Measurements from ENCODE around the gene DCP1A.

- TF ChIP-seq CTCF (IDR thresholded peaks at IDR 0.05; ENCODE audit: insufficient read depth, low read length) = no peak
- TF ChIP-seq GABPA (IDR thresholded peaks at IDR 0.05; ENCODE audit: low read depth) = no peak
- TF ChIP-seq REST (IDR thresholded peaks at IDR 0.05; ENCODE audit: insufficient replicate concordance, low read depth) = no peak
- no peak for TF ChIP-seq POLR2AphosphoS5 (IDR thresholded peaks at IDR 0.05; ENCODE audit: low read depth)
These were observed 88.5 kb downstream of the DCP1A start for GRCh38 chr3:53258600-53259426.
